Vagina (tissue), 2 donors: ENCODE data around the gene CACNB2. TPM values are rescaled to one million over a fixed set of nuclear protein-coding genes. Genes with fewer than 3 reads are reported as not detected.

Experiments
- DNase-seq, 2 donors: peaks; one replicate each; pipeline ENCODE4 v3.0.0-alpha.2; 2017; ENCODE audit errors: extremely low spot score in 2 of 2
- H3K27ac ChIP-seq: fragments of 200-600 bp; sonication (generic); one replicate; pipeline ENCODE4 v1.5.1; 2019
- H3K27me3 ChIP-seq: fragments of 200-600 bp; sonication (generic); one replicate; pipeline ENCODE4 v1.5.1; 2019
- H3K36me3 ChIP-seq, 2 donors: fragments of 200-600 bp; sonication (generic); one replicate each; pipeline ENCODE4 v1.5.1; 2017 to 2019
- H3K4me1 ChIP-seq: fragments of 200-600 bp; sonication (generic); one replicate; pipeline ENCODE4 v1.5.1; 2019
- H3K4me3 ChIP-seq, 2 donors: fragments of 200-600 bp; sonication (generic); 1 replicate in 1 of 2; 2 replicates in 1 of 2; pipeline ENCODE4 v1.5.1; 2016 to 2019
- H3K9me3 ChIP-seq: fragments of 200-600 bp; sonication (generic); one replicate; pipeline ENCODE4 v1.5.1; 2019
- POLR2A ChIP-seq, 2 donors: fragments of 450-650 bp; IDR thresholded peaks; one replicate each; pipeline ENCODE4 v1.6.1; 2017; ENCODE audit warnings: antibody characterized with exemption in 2 of 2, mild to moderate bottlenecking in 2 of 2, moderate library complexity in 2 of 2
- POLR2AphosphoS5 ChIP-seq, 2 donors: sonication (generic); formaldehyde crosslinking; IDR thresholded peaks; one replicate each; pipeline ENCODE4 v1.9.0; 2017; ENCODE audit warnings: antibody characterized with exemption in 2 of 2, mild to moderate bottlenecking in 2 of 2, low read depth in 1 of 2; ENCODE audit not compliant: insufficient read depth in 1 of 2
- intact Hi-C: fragments of 100-400 bp; cut with DNase I; formaldehyde crosslinking; loops from one replicate; pipeline ENCODE4 v1.15.1; 2023
- total RNA-seq: library from RNA; depleted of rRNA; stranded (reverse); fragments of >200 nt; gene quantifications from one replicate; pipeline ENCODE4 v1.2.3, GENCODE V29; 2016
- TF ChIP-seq, protein P1 (sequence below), 3 experiments: fragments of 450-650 bp in 2 of 3; fragments of 200-600 bp in 1 of 3; sonication (generic) in 1 of 3; IDR thresholded peaks; one replicate each; pipeline ENCODE4 v1.5.1; 2017 to 2019; ENCODE audit warnings: antibody characterized with exemption in 3 of 3, mild to moderate bottlenecking in 2 of 3, moderate library complexity in 2 of 3

CACNB2 gene
- total RNA-seq, 1 donor from 2014 or later: 12.8 TPM

DNA sequence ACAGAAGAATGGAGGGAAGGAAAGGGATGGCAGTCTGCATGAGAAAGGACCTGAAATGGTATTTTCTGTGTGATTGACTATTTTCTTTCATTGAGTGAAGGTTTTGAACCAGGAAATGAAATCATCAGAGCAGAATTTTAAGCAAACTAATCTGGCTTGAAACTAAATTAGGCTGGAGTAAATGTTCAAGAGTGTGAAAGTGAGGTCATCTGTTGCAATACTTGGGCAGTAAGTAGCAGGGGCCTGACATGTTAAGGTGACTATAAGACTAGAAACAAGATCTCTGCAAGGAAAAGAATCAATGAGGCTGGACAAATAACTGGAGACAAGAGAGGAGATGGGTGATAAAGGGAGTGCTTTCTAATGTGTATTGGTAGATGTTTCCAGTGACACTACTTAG is 306.0 kb downstream of the CACNB2 start:
- no peak overlapping the region for H3K4me3 ChIP-seq
- H3K4me1 ChIP-seq: no peaks in the 10 kb centered on the region
- no peak overlapping the region for H3K27ac ChIP-seq
- TF ChIP-seq POLR2AphosphoS5 (IDR thresholded peaks at IDR 0.05; ENCODE audit: insufficient read depth in 1 of 2, low read depth in 1 of 2): no peak
- TF ChIP-seq POLR2A (IDR thresholded peaks at IDR 0.05): no peak
- TF ChIP-seq, protein P1, sequence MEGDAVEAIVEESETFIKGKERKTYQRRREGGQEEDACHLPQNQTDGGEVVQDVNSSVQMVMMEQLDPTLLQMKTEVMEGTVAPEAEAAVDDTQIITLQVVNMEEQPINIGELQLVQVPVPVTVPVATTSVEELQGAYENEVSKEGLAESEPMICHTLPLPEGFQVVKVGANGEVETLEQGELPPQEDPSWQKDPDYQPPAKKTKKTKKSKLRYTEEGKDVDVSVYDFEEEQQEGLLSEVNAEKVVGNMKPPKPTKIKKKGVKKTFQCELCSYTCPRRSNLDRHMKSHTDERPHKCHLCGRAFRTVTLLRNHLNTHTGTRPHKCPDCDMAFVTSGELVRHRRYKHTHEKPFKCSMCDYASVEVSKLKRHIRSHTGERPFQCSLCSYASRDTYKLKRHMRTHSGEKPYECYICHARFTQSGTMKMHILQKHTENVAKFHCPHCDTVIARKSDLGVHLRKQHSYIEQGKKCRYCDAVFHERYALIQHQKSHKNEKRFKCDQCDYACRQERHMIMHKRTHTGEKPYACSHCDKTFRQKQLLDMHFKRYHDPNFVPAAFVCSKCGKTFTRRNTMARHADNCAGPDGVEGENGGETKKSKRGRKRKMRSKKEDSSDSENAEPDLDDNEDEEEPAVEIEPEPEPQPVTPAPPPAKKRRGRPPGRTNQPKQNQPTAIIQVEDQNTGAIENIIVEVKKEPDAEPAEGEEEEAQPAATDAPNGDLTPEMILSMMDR (IDR thresholded peaks at IDR 0.05): no peak
- H3K9me3 ChIP-seq: no peaks in the 10 kb centered on the region
- no peaks in the 10 kb centered on the region for H3K36me3 ChIP-seq
- DNase-seq: no peak
- H3K27me3 ChIP-seq: no peaks in the 10 kb centered on the region
- intact Hi-C loops: no loop called here

DNA sequence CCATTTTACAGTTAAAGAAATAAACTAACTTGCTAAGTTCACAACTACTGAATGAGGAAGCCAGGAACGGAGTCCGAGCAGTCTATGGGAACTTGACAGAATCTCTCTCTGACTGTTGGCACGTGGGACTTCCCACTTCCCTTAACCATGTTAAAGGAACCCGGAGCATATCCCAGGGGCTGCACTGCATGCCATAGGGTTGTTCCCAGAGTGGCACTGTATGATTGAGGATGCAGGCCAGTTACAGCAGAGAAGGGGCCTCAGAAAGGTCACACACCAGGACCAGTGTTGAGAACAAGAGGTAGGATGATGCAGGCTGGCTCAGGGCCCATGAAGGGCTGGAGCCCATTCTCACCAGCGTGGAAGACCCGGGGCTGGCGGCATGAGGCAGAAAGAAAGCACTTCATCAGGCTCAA is 309.4 kb downstream of the CACNB2 start:
- no peak overlapping the region for H3K4me3 ChIP-seq

DNA sequence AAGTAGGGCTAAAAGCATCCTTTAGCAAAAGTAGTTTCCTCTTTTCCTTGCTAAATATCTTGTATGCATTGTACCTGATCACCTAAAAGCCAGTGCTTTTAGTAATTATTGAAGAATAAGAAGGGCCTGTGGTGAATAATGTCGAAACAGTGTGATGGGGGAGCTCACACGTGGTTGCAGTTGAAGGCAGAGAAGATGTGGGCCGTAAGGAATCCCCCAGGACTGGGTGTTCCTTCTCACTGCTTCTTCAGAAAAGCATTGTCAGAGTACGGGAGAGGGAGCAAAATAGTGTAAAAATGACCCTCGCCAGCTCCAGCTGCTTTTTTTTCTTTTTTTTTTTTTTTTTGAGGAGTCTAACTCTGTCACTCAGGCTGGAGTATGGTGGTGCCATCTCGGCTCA is 310.1 kb downstream of the CACNB2 start:
- no peak for DNase-seq
- no peak overlapping the region for H3K4me3 ChIP-seq

More for the DNA sequence above, 309.4 kb downstream of the CACNB2 start:
- Histone ChIP-seq H3K36me3 (no peaks in the 10 kb centered on the region), H3K27ac (no peak overlapping the region), H3K4me1 (no peaks in the 10 kb centered on the region), H3K9me3 (no peaks in the 10 kb centered on the region), H3K27me3 (no peaks in the 10 kb centered on the region)
- TF ChIP-seq POLR2A (IDR thresholded peaks at IDR 0.05) (no peak), POLR2AphosphoS5 (IDR thresholded peaks at IDR 0.05; ENCODE audit: insufficient read depth in 1 of 2, low read depth in 1 of 2) (no peak)
- TF ChIP-seq, protein P1 (IDR thresholded peaks at IDR 0.05): no peak
- DNase-seq: no peak
- intact Hi-C loops: no loop called here

DNA sequence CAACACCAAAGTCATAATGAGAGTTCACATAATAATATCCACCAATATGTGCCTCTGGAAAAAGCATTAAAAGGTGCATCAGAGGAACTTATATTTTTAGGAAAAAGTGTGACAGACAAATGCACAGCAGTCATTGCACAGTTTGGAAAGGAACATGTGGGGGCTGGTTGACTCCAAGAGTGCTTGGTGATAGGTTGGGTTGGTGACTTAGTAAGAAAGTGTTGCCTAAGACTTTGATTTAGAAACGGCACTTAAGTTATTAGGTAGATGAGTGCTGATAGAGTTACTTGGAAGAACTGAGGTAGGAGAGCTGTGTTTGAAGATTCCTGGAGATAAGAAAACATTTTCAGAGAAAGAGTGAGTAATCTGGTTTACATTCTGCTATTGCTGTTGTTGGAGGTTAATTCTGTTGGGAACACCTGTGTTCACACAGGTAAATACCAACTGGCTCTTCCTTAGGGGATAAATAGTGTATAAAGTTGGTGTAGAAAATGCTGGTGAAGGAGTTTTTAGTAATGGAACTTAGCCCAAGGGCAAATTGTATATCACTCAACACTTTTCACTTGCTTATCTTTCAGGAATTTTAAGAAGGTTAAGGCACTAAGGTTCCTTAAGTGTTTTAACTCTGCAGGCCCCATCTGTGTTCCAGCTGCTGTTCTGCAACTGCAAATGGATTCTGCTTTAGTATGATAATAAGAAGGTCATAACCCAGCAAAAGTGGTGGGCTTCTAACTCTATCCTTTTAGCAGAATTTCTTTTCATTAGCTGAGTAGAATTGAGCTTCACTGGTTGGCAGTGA is 315.1 kb downstream of the CACNB2 start:
- DNase-seq: peak in 1 of 2 donors; percentile 6
- no peaks in the 10 kb centered on the region for H3K36me3 ChIP-seq
- H3K4me1 ChIP-seq: no peaks in the 10 kb centered on the region
- no peaks in the 10 kb centered on the region for H3K27me3 ChIP-seq
- H3K4me3 ChIP-seq: no peak overlapping the region
- H3K27ac ChIP-seq: no peak overlapping the region
- no peaks in the 10 kb centered on the region for H3K9me3 ChIP-seq
- TF ChIP-seq, protein P1 (IDR thresholded peaks at IDR 0.05): no peak
- no peak for TF ChIP-seq POLR2AphosphoS5 (IDR thresholded peaks at IDR 0.05; ENCODE audit: insufficient read depth in 1 of 2, low read depth in 1 of 2)
- intact Hi-C loops: no loop called here

More for the DNA sequence above, 310.1 kb downstream of the CACNB2 start:
- intact Hi-C loops: no loop called here
- H3K27ac ChIP-seq: no peak overlapping the region
- TF ChIP-seq POLR2AphosphoS5 (IDR thresholded peaks at IDR 0.05; ENCODE audit: insufficient read depth in 1 of 2, low read depth in 1 of 2): no peak
- TF ChIP-seq, protein P1 (IDR thresholded peaks at IDR 0.05): no peak
- no peak for TF ChIP-seq POLR2A (IDR thresholded peaks at IDR 0.05)
- no peaks in the 10 kb centered on the region for H3K4me1 ChIP-seq
- H3K9me3 ChIP-seq: no peaks in the 10 kb centered on the region
- H3K36me3 ChIP-seq: no peaks in the 10 kb centered on the region
- no peaks in the 10 kb centered on the region for H3K27me3 ChIP-seq

DNA sequence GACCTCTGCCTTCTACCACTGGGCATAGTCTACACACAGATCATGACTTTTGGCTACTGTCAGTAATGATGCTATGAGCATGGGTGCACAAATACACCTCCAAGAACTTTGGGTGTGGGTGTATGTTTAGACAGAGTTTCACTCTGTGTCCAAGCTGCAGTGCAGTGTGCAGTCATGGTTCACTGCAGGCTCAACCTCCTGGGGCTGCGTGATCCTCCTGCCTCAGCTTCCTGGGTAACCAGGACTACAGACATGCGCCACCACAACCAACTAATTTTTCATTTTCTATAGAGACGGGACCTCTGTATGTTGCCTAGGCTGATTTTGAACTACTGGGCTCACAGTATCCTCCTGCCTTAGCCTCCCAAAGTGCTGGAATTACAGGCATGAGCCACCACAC is 316.8 kb downstream of the CACNB2 start:
- Histone ChIP-seq H3K4me1 (no peaks in the 10 kb centered on the region), H3K27ac (no peak overlapping the region), H3K27me3 (no peaks in the 10 kb centered on the region), H3K4me3 (no peak overlapping the region), H3K9me3 (no peaks in the 10 kb centered on the region), H3K36me3 (no peaks in the 10 kb centered on the region)
- TF ChIP-seq, protein P1 (IDR thresholded peaks at IDR 0.05): no peak
- no peak for TF ChIP-seq POLR2A (IDR thresholded peaks at IDR 0.05)
- no peak for TF ChIP-seq POLR2AphosphoS5 (IDR thresholded peaks at IDR 0.05; ENCODE audit: insufficient read depth in 1 of 2, low read depth in 1 of 2)
- DNase-seq: no peak
- intact Hi-C loops: no loop called here
